Thyroid gland (tissue), 4 donors: ENCODE measurements around the gene TXNRD3.

ENCODE experiments used
- CTCF ChIP-seq, 6 experiments: fragments of 200-600 bp in 3 of 6; fragments of 450-650 bp in 3 of 6; sonication (generic) in 3 of 6; IDR thresholded peaks; one replicate each; pipeline ENCODE4 v1.5.1; 2016 to 2019; ENCODE audit warnings: antibody characterized with exemption in 6 of 6, mild to moderate bottlenecking in 2 of 6, inconsistent platforms in 1 of 6, moderate library complexity in 1 of 6
- POLR2A ChIP-seq, 2 donors: fragments of 450-650 bp; IDR thresholded peaks; one replicate each; pipeline ENCODE4 v1.6.1; 2017; ENCODE audit warnings: antibody characterized with exemption in 2 of 2, mild to moderate bottlenecking in 2 of 2, moderate library complexity in 1 of 2

GRCh38 chr3:126668450-126669401, 13.8 kb upstream of the TXNRD3 start:
- TF ChIP-seq CTCF (IDR thresholded peaks at IDR 0.05), result no peak
- TF ChIP-seq POLR2A (IDR thresholded peaks at IDR 0.05), result no peak
